ENCODE data around the gene FAM124B. TPM values are rescaled to one million over a fixed set of nuclear protein-coding genes. Genes with fewer than 3 reads are reported as not detected.

FAM124B gene
- total RNA-seq, 3 donors from 2014 or later: 0.43 to 1.4 (median 0.55) TPM

GRCh38 chr2:224331698-224332097 lies 70.2 kb downstream of the FAM124B start:
- intact Hi-C loops (cut with DNase I, micrococcal nuclease): no loop called here
- no peak for TF ChIP-seq CTCF (IDR thresholded peaks at IDR 0.05)
- Histone ChIP-seq H3K4me1 (ENCODE audit: low read depth) (no peaks in the 10 kb centered on the region), H3K4me3 (no peak overlapping the region), H3K9me3 (no peaks in the 10 kb centered on the region), H3K36me3 (ENCODE audit: low read depth) (no peaks in the 10 kb centered on the region)
- ATAC-seq: no peak
- no peak for DNase-seq

- Histone ChIP-seq H3K36me3 (ENCODE audit: low read depth) (no peaks in the 10 kb centered on the region), H3K4me3 (no peak overlapping the region), H3K9me3 (no peaks in the 10 kb centered on the region), H3K4me1 (ENCODE audit: low read depth) (no peaks in the 10 kb centered on the region)
- no peak for TF ChIP-seq CTCF (IDR thresholded peaks at IDR 0.05)
- DNase-seq (no peak), ATAC-seq (no peak)
- intact Hi-C loops (cut with DNase I, micrococcal nuclease): no loop called here
These were observed 73.1 kb downstream of the FAM124B start for GRCh38 chr2:224328798-224329197.

Other genes starting within 250 kb of the FAM124B start
- 10 to 100 TPM; 77.3 to 83.5 (median 79.0) TPM for gene CUL3, start 183.3 kb upstream of the FAM124B start, total RNA-seq